Epithelial cell of esophagus (primary cell): ENCODE data around the gene SERPINA5.

Source experiments
- DNase-seq: peaks from one replicate; pipeline ENCODE4 v3.0.0; 2010; ENCODE audit warnings: low read depth
- H3K4me3 ChIP-seq: 2 replicates; pipeline ENCODE4 v1.5.1; 2011; ENCODE audit warnings: mild to moderate bottlenecking, low read length, control low read depth
- TF ChIP-seq, protein P1 (sequence below): IDR thresholded peaks from 2 replicates; pipeline ENCODE4 v1.5.1; 2011; ENCODE audit warnings: low read depth, mild to moderate bottlenecking, low read length, control low read depth, inconsistent platforms; ENCODE audit not compliant: insufficient read depth; ENCODE audit errors: missing control alignments

SERPINA5 gene, protein sequence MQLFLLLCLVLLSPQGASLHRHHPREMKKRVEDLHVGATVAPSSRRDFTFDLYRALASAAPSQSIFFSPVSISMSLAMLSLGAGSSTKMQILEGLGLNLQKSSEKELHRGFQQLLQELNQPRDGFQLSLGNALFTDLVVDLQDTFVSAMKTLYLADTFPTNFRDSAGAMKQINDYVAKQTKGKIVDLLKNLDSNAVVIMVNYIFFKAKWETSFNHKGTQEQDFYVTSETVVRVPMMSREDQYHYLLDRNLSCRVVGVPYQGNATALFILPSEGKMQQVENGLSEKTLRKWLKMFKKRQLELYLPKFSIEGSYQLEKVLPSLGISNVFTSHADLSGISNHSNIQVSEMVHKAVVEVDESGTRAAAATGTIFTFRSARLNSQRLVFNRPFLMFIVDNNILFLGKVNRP

DNA sequence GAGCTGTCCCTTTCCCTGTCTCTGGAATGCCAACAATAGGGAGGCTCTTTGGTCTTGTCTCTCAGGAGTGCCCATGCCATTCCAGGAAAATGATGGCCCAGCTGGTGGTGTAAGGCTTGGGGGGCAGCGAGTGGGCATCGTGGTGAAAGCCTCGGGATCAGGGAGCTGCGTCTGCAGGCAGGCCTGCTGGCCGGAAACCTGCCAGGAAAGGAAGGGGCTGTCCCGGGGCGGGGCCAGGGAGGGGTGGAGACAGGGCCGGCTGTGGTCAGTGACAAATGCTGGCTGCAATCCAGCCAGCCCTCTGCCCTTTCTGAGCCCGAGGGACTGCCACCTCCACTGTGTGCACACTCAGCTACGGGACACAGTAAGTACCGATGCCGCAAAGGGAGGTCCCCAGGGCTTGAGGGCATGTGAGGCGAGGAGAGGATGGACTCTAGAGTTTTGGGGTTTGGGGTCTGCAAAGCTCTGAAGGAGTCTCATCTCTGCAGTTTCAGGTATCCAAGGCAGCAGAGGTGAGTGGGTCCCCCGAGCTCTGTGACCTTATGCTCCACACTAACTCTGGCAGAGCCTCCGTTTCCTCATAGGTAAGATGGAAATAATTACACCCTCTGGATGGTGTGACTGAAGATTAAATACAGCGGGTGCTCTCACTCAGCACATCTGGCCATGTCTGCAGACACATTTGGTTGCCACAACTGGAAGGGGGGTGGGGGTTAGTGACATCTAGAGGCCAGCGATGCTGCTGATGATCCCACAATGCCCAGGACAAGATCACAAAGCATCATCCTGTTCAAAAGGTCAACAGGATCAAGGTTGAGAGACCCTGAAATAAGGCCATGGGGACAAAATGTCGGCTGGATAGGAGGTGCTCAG lies at the start of gene SERPINA5:
Gene SERPINA5 (plus strand): TSS at position 300 of the 873 bp plus-strand sequence. CDS start 5,937 bp downstream, outside the sequence.
- no peak for DNase-seq
- no peak within 1 kb of the TSS for H3K4me3 ChIP-seq

DNA sequence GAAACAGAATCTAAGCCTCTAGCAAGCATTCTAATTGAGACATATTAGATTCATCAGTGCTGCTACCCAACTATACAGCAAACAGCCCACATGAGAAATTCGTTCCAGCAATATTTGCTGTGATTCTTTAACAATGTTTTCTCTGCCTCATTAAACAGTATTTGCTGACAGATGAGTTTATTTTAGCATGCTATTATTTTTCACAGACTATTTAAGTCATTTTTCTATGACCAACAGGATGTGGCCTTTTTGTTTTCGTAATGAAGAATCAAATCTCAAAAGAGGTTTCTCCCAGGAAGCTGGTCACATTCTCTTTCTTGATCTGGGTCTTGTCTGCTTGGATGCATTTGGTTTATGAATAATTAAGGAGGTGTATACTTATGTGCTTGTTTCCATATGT lies 48.8 kb upstream of the SERPINA5 start:
- TF ChIP-seq, protein P1, sequence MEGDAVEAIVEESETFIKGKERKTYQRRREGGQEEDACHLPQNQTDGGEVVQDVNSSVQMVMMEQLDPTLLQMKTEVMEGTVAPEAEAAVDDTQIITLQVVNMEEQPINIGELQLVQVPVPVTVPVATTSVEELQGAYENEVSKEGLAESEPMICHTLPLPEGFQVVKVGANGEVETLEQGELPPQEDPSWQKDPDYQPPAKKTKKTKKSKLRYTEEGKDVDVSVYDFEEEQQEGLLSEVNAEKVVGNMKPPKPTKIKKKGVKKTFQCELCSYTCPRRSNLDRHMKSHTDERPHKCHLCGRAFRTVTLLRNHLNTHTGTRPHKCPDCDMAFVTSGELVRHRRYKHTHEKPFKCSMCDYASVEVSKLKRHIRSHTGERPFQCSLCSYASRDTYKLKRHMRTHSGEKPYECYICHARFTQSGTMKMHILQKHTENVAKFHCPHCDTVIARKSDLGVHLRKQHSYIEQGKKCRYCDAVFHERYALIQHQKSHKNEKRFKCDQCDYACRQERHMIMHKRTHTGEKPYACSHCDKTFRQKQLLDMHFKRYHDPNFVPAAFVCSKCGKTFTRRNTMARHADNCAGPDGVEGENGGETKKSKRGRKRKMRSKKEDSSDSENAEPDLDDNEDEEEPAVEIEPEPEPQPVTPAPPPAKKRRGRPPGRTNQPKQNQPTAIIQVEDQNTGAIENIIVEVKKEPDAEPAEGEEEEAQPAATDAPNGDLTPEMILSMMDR, result no peak
- DNase-seq, result no peak
- no peak overlapping the region for H3K4me3 ChIP-seq

More for the DNA sequence above, at the start of gene SERPINA5:
- TF ChIP-seq, protein P1, result no peak

- TF ChIP-seq, protein P1, result no peak
- no peak overlapping the region for H3K4me3 ChIP-seq
- DNase-seq, result no peak
These were observed 45.7 kb upstream of the SERPINA5 start for GRCh38 chr14:94535506-94535905.

GRCh38 chr14:94536836-94537235 lies 44.4 kb upstream of the SERPINA5 start:
- peak; percentile 4 for DNase-seq
- H3K4me3 ChIP-seq, result no peak overlapping the region

DNA sequence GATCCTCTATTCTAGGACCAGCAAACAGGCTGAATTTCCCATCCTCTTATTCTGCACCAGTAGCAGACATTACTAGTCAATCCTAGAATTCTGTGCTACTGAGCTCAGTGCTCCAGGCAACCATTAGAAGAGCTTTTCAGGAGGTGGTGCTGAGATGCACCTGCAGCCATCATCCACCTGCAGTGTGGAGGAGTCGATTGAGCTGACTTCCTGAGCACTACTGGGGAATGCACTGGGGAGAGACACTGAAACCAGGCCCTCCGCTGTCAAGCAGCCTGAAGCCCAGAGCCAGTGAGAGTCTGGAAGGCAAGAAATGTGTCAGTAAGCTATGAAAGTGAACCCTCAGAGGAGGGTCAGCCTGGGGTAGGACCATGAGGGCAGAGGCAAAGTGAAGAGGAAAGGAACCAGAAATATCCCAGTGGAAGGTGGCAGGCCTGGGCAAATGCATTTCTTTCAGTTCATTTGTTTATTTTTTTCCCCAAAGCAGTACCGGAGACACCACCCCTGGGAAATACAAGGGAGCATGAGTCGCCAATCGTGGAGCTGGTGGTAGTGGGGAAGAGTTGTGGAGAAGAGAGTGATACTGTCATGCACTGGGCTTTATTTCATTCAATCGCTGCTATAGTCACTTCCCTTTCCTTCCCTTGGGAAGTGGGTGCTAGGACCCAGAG lies 43.0 kb upstream of the SERPINA5 start:
- H3K4me3 ChIP-seq, result no peak overlapping the region
- TF ChIP-seq, protein P1, result no peak
- DNase-seq, result no peak

More at GRCh38 chr14:94536836-94537235, 44.4 kb upstream of the SERPINA5 start:
- TF ChIP-seq, protein P1, result peak; percentile 13

DNA sequence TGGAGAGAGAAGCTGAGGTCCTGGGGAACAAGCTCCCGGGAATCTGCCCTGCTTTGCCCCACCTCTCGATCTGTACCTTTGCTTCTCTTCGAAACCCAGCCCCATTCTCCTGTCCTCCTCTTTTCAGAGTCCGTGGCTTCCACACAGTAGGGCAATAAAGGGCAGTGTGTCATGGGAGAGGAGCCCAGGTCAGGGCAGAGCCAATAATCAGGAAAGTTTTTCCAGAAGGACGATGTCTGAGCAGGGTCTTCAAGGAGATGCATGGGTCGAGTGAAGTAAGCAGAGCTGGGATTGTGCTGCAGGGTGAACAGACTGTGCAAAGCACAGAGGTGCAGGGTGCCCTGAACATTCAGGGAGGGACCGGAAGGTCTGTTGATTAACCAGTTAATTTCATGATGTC lies 42.0 kb upstream of the SERPINA5 start:
- TF ChIP-seq, protein P1, result no peak
- DNase-seq, result no peak

More for the DNA sequence above, 42.0 kb upstream of the SERPINA5 start:
- H3K4me3 ChIP-seq, result no peak overlapping the region
